Thyroid gland (tissue), 4 donors: ENCODE results near the gene ZP1. TPM values are rescaled to one million over a fixed set of nuclear protein-coding genes. Genes with fewer than 3 reads are reported as not detected.

Experiments
- DNase-seq, 2 donors: peaks; one replicate each; pipeline ENCODE4 v3.0.0-alpha.2; 2019
- H3K27ac ChIP-seq, 3 donors: fragments of 200-600 bp; sonication (generic); 1 replicate in 2 of 3; 2 replicates in 1 of 3; pipeline ENCODE4 v1.5.1; 2016 to 2019; ENCODE audit warnings: mild to moderate bottlenecking in 1 of 3, moderate library complexity in 1 of 3
- H3K27me3 ChIP-seq: fragments of 200-600 bp; sonication (generic); one replicate; pipeline ENCODE4 v1.5.1; 2019
- H3K36me3 ChIP-seq, 2 donors: fragments of 200-600 bp; sonication (generic); one replicate each; pipeline ENCODE4 v1.5.1; 2016 to 2019
- H3K4me1 ChIP-seq, 2 donors: fragments of 200-600 bp; sonication (generic); one replicate each; pipeline ENCODE4 v1.5.1; 2017 to 2019
- H3K4me3 ChIP-seq, 3 donors: fragments of 200-600 bp; sonication (generic); replicated peaks in 1 of 3; 1 replicate in 2 of 3; 2 replicates in 1 of 3; pipeline ENCODE4 v1.5.1; 2016; ENCODE audit warnings: mild to moderate bottlenecking in 1 of 3
- H3K9me3 ChIP-seq: fragments of 200-600 bp; sonication (generic); one replicate; pipeline ENCODE4 v1.5.1; 2017
- CTCF ChIP-seq, 6 experiments: fragments of 200-600 bp in 3 of 6; fragments of 450-650 bp in 3 of 6; sonication (generic) in 3 of 6; IDR thresholded peaks; one replicate each; pipeline ENCODE4 v1.5.1; 2016 to 2019; ENCODE audit warnings: antibody characterized with exemption in 6 of 6, mild to moderate bottlenecking in 2 of 6, inconsistent platforms in 1 of 6, moderate library complexity in 1 of 6
- POLR2A ChIP-seq, 2 donors: fragments of 450-650 bp; IDR thresholded peaks; one replicate each; pipeline ENCODE4 v1.6.1; 2017; ENCODE audit warnings: antibody characterized with exemption in 2 of 2, mild to moderate bottlenecking in 2 of 2, moderate library complexity in 1 of 2
- WGBS, 2 donors: methylation state at CpG; one replicate each; pipeline ENCODE4 v1.1.5; 2017; 5-methylcytosine and 5-hydroxymethylcytosine counted together
- intact Hi-C: fragments of 100-400 bp; cut with DNase I; formaldehyde crosslinking; loops from one replicate; pipeline ENCODE4 v1.15.1; 2023
- total RNA-seq, 4 donors: library from RNA; depleted of rRNA; stranded (reverse); fragments of >200 nt; gene quantifications; one replicate each; pipeline ENCODE4 v1.2.3, GENCODE V29; 2016

ZP1 gene
- total RNA-seq, 4 donors from 2014 or later, result not detected

- Histone ChIP-seq H3K27me3 (no peaks in the 10 kb centered on the region), H3K36me3 (peaks cover 14 to 16% of the 10 kb centered on the region in 2 donors), H3K4me1 (no peaks in the 10 kb centered on the region), H3K27ac (no peak overlapping the region), H3K9me3 (no peaks in the 10 kb centered on the region), H3K4me3 (no peak overlapping the region)
- no peak for DNase-seq
- TF ChIP-seq CTCF (IDR thresholded peaks at IDR 0.05) (no peak), POLR2A (IDR thresholded peaks at IDR 0.05) (no peak)
- intact Hi-C loops, result no loop called here
- WGBS, 2 donors, result 91 to 92% methylated on average over 22 to 25 of the region's 29 CpGs
Measured at GRCh38 chr11:60849641-60850520, 17.5 kb upstream of the ZP1 start.

GRCh38 chr11:60851327-60852104 is 15.8 kb upstream of the ZP1 start:
- WGBS, 2 donors, result 91 to 94% methylated on average over 13 to 17 of the region's 17 CpGs
- no peak for TF ChIP-seq CTCF (IDR thresholded peaks at IDR 0.05)
- TF ChIP-seq POLR2A (IDR thresholded peaks at IDR 0.05), result no peak
- no peaks in the 10 kb centered on the region for H3K9me3 ChIP-seq
- no peak overlapping the region for H3K27ac ChIP-seq
- peaks cover 14 to 16% of the 10 kb centered on the region in 2 donors for H3K36me3 ChIP-seq
- DNase-seq, result no peak
- intact Hi-C loops, result no loop called here
- H3K27me3 ChIP-seq, result no peaks in the 10 kb centered on the region
- no peak overlapping the region for H3K4me3 ChIP-seq
- no peaks in the 10 kb centered on the region for H3K4me1 ChIP-seq

- TF ChIP-seq POLR2A (IDR thresholded peaks at IDR 0.05) (no peak), CTCF (IDR thresholded peaks at IDR 0.05) (no peak)
- WGBS, 2 donors, result 48 to 81% methylated on average over 11 to 20 of the region's 78 CpGs
- no peak overlapping the region for H3K4me3 ChIP-seq
- peaks cover 14 to 16% of the 10 kb centered on the region in 2 donors for H3K36me3 ChIP-seq
- H3K9me3 ChIP-seq, result no peaks in the 10 kb centered on the region
- H3K27me3 ChIP-seq, result no peaks in the 10 kb centered on the region
- no peak overlapping the region for H3K27ac ChIP-seq
- DNase-seq, result no peak
- intact Hi-C loops, result no loop called here
- H3K4me1 ChIP-seq, result no peaks in the 10 kb centered on the region
Measured at GRCh38 chr11:60852117-60852981, 15.0 kb upstream of the ZP1 start.

- Histone ChIP-seq H3K36me3 (peaks cover 14 to 16% of the 10 kb centered on the region in 2 donors), H3K4me1 (no peaks in the 10 kb centered on the region), H3K4me3 (no peak overlapping the region), H3K9me3 (no peaks in the 10 kb centered on the region), H3K27ac (no peak overlapping the region), H3K27me3 (no peaks in the 10 kb centered on the region)
- no peak for DNase-seq
- intact Hi-C loops, result no loop called here
- no peak for TF ChIP-seq POLR2A (IDR thresholded peaks at IDR 0.05)
- TF ChIP-seq CTCF (IDR thresholded peaks at IDR 0.05), result no peak
- 81 to 92% methylated on average over 38 to 67 of the region's 68 CpGs for WGBS, 2 donors
Measured at GRCh38 chr11:60852982-60853950, 14.1 kb upstream of the ZP1 start.
